22Rv1 (cell line): ENCODE data around the gene XPO4.
"Not testable (repeated sequence)": the region's sequence is repeated elsewhere in the genome, so short reads cannot be mapped to it uniquely, and the experiment has no call there.

Source experiments
- H3K27ac ChIP-seq: fragments of 450-650 bp; 2 replicates; pipeline ENCODE4 v1.5.1; 2017
- CTCF ChIP-seq: fragments of 450-650 bp; IDR thresholded peaks from 2 replicates; pipeline ENCODE4 v1.5.1; 2017; ENCODE audit warnings: mild to moderate bottlenecking
- ZFX ChIP-seq: fragments of 450-650 bp; IDR thresholded peaks from 2 replicates; pipeline ENCODE4 v1.6.1; 2017; ENCODE audit warnings: antibody characterized with exemption, borderline replicate concordance

The XPO4 gene

GRCh38 chr13:20927596-20928257 lies 25.2 kb upstream of the XPO4 start:
- H3K27ac ChIP-seq: no peak overlapping the region
- no peak for TF ChIP-seq ZFX
- TF ChIP-seq CTCF: no peak

- not testable (repeated sequence) for H3K27ac ChIP-seq
These were observed 22.8 kb upstream of the XPO4 start for GRCh38 chr13:20925395-20925790.

- H3K27ac ChIP-seq: no peak overlapping the region
- peak; percentile 93 for TF ChIP-seq CTCF
- TF ChIP-seq ZFX: no peak
These were observed 22.3 kb upstream of the XPO4 start for GRCh38 chr13:20924758-20925394.

GRCh38 chr13:20923272-20923671 lies 20.7 kb upstream of the XPO4 start:
- TF ChIP-seq ZFX (no peak), CTCF (no peak)
- H3K27ac ChIP-seq: no peak overlapping the region

- no peak overlapping the region for H3K27ac ChIP-seq
- TF ChIP-seq CTCF (no peak), ZFX (no peak)
These were observed 19.0 kb upstream of the XPO4 start for GRCh38 chr13:20921572-20921971.

GRCh38 chr13:20915676-20916075 lies 13.1 kb upstream of the XPO4 start:
- H3K27ac ChIP-seq: not testable (repeated sequence)

- TF ChIP-seq CTCF (no peak), ZFX (no peak)
- no peak overlapping the region for H3K27ac ChIP-seq
These were observed 8.5 kb upstream of the XPO4 start for GRCh38 chr13:20911037-20911436.

- TF ChIP-seq CTCF (no peak), ZFX (no peak)
- no peak overlapping the region for H3K27ac ChIP-seq
These were observed 6.4 kb upstream of the XPO4 start for GRCh38 chr13:20908714-20909497.
